Hematopoietic multipotent progenitor cell treated with erythropoietin and hydrocortisone succinate and interleukin-3 and kit ligand, for 17 days (in vitro differentiated cells): Measurements from ENCODE around the gene KSR1.

ENCODE experiments used
- DNase-seq: peaks from one replicate; pipeline ENCODE4 v3.0.0-alpha.2; 2015; ENCODE audit warnings: low spot score

KSR1 gene

DNA sequence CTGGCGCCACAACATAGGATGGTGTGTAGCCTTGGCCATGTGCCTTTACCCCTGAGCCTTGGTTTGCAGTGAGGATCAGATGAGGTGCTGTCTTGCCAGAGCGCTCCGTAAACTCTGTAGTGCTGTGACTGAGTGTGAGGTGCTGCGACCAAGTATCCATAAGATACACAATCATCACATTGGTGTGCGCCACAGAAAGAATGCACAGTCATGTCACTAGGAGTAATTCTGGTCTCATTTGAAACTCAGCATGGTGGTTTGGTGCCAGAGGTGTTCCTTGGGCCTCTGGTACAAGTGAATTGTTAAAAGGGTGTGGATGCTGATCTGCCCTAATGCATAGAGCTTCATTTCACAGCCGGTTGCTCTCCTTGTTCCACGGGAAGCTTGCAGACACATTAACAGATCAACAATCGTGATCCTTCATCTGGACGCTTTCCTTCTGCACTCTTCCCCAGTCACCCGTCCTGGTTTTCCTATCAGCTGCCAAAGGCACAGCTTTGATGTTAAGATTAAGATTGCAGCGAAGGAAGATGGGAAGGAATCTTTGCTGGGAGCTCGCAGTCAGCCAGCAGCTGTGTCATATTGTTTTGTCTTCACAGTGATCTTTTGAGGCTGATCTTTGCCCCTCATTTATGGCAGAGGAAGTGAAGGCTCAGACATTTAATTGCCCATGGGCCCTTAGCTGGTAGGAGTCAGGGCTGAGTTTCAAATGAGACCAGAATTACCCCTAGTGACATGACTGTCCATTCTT, 79.1 kb downstream of the KSR1 start:
- DNase-seq, result no peak

DNA sequence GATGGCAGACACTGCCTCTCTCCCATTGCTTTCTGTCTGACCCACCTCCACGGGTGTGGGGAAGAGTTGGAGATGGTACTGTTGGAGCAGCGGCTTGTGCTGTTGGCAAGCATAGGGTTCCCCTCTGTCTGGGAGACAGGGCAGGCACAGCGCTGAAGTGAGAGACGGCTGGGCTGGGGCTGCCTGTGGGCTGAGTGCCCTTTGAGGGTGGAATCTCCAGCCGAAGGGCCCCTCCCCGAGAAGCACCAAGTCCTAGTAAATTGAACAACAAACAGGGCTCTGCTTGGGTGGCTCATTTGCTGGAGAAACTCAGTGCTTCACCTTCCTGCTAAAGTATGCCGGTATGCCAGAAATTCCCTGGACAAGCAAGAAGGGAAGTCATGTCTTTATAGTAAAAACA, 79.7 kb downstream of the KSR1 start:
- no peak for DNase-seq

DNA sequence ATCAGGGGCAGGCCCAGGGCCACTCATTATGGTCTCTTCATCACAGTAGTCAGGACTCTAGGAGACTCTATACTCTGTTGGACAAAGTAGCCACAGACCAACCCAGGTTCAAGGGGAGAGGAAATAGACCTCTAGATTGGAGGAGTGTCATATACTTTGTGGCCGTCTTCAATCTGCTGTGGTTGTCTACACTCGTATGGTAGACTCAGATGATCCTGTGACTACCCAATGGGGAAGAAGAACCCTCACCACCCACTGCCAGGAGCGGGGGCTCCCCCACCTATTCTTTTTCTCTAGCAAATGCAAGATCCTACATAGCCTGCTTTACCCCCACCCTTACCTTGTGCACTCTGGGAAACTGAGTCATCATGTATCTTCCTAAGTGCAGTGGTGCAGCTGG, 80.5 kb downstream of the KSR1 start:
- no peak for DNase-seq

DNA sequence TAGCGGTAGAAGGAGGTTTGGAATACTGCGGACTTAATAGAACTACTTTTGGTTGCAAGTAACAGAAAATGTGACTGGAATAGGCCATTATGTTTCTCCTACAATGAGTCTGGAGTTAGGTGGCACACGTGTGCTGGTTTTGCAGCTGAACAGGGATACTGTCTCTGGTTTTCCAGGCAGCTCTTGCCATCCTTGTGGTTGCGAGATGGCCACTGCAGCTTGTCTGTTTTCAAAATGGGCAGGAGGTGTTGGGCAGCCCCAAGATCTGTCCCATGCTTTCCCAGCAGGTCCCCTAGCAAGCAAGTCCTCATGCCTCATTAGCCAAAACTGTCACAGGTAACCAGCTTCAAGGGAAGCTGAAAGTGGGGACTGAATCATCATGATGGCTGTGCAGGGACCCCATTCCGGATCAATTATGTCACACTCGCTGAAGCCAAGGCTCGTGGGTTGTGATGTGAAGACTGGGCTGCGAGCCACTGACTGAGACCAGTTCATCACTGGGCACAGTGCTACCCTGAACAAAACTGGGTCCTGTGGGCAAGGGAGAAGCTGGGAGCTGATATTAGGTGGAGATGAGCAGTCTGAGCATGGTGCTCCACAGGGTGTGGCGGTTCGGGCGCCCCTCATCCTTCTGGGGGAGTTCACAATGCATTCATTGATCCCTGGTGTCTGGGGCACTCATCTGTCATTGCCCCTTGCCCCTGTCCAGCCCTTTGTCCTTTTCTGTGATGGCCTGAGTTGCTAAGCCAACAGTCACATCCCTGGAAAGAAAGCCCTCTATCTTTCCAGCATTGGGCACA, 82.1 kb downstream of the KSR1 start:
- DNase-seq, result no peak

DNA sequence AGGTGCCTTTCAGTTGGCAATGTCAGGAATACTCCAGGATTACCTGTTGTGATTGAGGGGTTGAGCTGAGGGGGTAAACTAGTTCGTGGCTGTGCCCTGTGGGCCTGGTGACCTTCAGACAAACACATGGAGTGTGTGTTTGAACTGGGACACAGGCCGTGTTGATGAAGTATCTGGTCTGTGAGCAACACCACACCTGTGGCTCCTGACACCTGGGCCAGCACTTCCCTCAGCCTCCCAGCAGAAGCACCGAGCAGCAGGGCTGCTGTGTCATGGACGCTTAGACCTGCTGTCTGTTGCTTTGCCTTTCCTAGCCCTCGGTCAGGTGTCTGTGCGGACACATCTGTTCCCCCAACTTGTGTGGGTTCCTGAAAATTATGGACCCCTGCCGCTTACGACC, 82.9 kb downstream of the KSR1 start:
- DNase-seq, result no peak

DNA sequence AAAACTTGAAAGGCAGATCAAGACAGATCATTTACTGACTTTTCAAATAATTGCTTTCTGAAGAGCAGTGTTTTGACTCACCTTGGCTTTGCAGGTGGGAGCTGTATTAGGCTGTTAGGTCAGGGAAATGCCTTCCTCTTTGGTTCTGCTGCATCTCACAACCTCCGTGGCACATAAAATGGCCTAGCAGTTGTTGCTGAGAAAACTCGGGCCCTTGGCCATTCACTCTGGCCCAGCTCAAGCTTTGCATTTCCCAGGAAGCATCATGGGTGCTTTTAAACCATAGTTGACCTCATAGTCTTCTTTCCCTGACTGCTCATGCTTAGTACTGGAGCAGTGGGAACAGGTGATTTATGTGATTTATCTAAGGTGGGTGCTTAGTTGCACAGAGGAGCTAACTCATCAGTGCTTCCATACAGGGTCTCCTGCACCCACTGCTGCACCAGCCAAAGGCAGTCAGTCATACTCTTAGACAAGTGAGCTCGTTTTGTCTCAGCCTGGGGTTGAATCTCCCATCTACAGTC, 83.6 kb downstream of the KSR1 start:
- no peak for DNase-seq

DNA sequence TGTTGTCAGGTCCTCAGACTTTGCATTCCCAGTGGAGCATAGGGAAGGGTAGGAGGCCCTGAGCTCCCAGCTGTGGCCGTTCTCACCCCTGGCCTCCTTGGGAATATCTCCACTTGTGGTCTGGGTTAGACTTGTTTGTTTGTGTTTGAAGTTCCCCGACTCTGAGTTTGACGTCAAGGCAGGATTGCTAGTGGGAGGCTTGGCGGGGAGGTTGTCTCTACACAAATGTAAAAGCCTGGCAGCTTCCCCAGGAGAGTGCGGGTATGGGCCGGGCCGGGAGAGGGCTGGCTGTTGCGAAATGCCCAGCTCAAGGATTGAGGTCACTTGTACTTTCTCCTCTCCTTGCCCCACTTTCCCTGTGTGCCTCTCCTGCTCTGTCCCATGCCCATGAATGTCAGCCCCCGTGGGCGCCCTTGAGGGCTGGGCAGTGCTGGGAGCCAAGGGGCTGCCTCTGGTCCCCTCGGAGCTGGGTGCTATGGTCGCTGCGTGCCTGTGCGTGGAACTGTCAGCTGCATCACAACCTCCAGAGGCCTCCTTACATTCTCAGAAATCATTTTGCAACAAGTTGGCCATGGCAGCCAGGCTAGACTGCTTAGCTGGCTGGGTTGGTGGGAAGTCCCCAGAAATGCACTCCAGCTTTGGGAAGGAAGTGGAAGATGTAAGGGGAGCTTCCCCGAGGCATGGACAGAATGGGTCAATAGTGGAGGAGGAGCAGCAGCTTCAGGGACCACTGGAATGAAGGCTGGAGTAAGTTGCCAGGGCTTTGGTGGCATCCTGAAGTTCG, 84.3 kb downstream of the KSR1 start:
- no peak for DNase-seq

DNA sequence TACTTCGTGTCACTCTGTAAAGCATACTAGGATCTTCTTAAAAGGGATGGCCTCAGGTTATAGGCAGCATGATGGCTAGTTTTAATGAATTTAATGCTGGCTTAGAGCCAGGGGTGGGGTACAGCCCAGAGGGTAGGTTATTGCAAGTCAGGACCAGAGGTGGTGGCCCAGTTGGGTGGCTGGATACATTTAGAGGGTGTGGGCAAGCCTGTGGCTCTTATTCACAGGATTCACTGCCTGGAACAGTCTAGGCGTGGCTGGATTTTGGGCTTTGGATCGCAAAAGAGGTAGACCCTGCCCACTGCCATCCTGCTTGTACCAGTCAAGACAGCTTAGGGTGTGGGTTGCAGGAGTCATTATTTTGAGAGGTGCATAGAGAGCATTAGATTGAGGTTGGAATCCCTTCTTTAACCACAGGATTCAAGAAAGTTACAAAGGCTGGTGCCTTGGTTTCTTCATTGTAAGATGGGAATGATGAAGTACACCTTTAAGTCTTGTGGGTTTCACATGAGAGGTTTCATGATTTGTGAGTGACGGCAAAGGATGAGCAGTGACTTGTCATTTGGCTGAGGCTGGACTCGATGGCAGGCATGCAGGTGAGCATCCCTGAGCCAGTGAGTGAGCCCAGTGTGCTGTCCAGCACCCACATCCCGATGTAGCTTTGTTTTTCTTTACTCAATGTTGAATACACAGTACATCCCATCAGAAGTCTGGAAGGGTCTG, 85.2 kb downstream of the KSR1 start:
- DNase-seq, result no peak

DNA sequence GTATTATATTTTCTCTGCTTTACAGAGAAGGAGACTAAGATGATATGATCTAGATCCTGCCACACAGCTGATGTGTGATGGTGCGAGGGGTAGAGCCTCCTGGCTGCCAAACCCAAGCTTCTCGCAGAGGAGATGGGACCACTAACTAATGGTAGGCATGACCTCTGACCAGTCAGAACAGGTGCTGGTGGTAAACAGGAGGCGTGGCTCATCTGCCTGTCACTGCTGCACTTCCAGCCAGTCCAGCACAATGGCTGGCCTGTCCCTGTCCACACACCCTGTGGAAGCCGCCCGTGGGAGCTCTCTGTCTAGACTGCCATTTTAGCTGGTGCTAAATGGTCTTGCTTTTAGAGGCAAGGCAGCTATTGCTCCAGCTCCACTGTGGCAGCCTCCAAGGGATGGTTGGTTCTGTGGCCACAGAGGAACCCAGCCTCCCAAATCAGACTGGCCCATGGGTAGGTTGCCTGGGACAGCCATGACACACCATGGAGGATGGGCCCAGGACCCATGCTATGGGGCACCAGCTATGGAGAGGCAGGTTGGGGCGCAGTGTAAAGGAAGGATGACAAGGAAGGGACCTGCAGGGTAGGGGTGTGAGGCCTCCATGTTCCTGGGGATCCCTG, 86.7 kb downstream of the KSR1 start:
- no peak for DNase-seq

DNA sequence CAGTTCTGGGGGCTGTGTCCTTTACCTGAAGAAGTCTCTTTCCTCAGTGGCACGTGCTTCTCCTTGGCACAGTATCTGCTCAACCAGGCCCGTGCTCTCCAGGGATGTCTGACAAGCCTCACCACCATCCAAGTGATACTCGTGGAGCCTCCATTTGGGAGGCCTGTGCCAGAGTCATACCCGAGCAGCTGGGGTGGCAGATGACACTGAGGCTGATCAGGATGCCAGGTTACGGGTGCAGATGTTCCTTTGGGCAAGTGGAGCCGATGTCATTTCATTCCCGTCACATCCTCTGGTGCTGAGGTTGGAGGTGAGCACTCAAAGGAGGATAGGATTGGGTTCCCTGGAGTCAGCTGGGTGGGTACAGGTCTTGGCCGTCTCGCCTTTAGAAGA, 87.2 kb downstream of the KSR1 start:
- no peak for DNase-seq

DNA sequence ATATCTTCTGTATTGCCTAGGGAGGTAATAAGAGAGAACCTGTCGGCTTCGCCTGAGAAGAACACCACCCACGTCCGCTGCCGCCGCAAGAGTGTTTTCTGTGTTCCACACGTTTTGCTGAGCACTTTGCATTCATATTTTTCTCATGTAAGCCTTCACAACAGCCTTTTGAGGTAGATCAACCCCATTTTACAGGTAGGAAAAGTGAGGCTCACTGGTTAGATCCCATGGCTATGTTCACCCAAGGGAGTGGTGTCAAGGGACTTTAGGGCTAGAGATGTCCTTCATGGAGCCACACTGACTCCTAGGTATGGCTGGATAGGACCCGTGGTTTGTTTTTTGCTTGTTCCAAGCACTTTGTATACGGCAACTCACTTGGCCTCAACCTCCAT, 87.7 kb downstream of the KSR1 start:
- no peak for DNase-seq

DNA sequence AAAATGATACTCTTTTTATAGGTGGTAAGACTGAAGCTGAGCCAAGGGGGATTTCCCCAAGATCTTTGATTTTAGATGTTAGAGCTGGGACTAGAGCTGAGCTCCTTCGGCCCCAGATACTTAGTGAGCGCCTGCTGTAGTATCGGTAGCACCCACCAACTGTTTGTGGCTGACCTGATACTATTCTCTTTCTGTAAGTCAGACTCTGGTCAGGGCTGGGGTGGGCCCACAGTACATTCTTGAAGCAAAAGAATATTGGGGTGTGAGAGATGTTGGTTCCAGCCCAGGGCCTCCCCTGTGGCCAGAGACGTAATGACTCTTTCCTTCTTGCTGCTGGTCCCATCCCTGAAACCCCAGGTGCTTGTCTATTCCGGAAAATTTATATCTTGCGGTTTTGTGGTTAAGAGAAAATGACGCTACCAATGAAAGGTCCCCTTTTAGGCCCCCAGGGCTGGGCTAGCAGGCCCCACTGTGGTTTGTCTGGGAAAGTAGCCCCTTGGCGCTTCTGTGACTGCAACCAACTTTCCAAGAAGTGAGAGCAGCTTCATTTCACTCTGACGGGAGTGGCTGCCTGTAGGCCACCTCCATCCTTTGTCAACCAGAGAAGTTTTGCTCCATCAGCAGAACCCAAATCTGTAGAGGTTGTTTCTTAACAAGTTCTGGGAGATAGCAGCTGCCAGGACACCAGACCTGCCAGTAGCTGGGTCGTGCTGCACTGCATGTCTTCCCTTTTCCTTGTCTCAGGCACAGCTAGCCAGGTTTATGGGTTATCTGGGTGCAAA, 88.3 kb downstream of the KSR1 start:
- DNase-seq, result no peak

DNA sequence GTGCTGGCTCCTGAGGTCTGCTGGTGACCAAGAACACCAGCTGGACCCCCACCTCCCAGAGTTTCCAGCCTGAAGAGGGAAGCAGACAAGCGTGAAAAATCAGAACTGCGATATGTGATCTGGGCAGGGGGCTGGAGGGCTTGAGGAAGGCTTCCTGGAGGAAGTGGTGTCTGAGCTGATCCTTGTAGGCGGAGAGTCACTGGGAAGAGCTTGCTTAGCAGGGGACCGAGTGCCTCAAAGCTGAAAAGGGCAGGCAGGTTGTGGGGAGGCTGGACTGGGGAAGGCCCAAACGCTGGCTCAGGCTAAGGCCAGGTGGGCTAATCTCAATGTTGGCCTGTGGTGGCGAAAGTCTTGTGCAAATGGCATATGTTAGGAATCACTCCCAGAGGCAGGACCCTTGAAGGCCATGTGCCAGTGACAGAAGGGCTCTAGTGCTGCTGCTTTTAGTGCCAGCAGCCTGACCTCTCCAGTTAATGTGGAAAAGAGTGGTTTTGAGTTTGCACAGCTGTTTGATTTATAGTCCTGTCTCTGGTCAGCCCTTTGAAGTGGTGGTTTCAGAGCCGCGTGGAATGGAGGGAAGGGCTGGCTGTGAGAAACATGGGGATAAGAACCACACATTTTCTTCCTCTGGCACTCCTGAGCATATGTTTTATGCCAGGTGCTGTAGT, 89.4 kb downstream of the KSR1 start:
- no peak for DNase-seq

DNA sequence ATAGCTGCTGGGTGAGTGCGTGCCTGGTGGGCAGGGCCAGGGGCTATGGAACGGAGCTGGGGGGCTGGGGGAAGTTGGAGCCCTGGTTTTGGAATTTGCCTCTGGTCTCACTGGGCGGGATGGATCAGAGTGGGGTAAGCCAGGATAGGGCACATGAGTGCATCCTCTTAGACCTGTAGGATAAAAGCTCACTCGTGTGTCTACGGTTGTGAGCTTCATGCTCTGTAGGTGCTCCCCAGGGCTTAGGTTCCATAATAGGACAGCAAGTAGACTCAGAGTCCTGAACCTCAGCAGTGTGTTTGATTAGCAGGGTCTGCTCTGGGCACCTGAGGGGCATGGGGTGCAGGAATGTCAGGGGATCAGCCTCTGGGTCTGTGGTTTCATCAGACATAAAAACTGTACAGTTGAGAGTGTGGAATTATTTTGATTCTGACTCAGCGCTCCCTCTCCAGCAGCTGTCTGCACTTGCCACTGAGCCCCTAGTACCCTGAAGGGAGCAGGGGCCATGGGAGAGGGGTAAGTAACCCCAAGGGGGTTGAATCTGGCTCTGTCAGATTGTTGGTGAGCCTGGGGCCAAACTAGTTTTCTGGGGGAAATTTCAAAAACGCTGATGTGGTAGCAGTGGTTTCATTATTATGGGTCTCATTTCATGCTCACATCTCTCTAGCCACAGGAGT, 90.5 kb downstream of the KSR1 start:
- DNase-seq, result peak; percentile 14

DNA sequence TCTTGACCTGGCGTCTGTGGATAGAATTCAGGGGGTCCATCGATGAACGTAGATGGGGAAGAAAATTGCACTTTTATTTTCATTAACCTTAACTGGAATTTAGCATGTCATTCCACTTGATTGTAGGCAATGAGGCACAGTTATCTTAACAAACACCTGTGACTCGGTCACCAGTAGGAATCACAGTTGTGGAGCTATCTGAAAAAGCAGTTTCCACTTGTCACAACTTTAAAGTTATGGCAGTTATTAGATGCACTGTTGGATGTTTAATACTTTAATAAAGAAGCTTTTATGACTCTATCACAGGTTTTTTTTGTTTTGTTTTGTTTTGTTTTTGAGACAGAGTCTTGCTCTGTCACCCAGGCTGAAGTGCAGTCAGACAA, 91.0 kb downstream of the KSR1 start:
- DNase-seq, result peak; percentile 65

DNA sequence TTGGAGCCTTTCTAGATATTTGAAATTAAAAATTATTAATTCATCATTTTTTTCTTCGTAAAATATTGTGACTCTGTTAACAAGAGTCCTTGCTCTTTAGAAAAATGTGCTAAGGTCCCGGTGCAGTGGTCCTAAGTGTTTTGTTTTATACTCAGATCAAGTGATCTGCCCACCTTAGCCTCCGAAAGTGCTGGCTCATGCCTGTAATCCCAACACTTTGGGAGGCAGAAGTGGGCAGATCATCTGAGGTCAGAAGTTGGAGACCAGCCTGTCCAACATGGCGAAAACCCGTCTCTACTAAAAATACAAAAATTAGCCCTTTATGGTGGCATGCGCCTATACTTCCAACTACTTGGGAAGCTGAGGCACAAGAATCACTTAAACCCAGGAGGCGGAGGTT, 92.1 kb downstream of the KSR1 start:
- no peak for DNase-seq

DNA sequence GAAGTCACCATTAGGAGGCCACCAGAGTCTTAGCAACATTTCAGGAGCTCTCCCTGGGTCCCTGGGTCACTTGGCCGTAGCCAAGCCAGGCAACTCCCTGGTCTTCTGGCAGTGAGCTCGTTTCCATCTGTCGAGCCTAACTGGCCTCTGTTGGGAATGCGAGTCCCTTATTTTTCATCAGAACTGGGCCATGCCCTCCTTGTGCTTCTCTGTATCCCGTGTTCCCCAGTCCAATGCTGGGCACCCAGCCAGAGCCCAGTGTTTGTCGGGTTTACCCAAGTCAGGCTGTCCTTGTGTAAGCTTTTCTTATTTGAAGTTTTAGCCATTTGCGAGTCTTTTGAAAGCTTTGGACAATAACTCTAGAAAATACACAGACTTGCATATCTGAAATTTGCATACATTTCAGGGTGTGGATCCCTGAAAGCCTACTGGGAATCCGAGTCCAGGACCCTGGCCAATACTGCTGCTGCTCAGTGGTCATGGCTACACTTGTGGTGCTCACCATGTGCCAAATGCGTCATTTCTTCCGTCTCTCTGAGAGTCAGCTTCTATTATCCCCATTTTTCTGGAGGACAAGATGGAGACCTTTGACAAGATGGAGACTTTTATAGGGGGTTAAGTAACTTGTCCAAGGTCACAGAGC, 93.1 kb downstream of the KSR1 start:
- no peak for DNase-seq

DNA sequence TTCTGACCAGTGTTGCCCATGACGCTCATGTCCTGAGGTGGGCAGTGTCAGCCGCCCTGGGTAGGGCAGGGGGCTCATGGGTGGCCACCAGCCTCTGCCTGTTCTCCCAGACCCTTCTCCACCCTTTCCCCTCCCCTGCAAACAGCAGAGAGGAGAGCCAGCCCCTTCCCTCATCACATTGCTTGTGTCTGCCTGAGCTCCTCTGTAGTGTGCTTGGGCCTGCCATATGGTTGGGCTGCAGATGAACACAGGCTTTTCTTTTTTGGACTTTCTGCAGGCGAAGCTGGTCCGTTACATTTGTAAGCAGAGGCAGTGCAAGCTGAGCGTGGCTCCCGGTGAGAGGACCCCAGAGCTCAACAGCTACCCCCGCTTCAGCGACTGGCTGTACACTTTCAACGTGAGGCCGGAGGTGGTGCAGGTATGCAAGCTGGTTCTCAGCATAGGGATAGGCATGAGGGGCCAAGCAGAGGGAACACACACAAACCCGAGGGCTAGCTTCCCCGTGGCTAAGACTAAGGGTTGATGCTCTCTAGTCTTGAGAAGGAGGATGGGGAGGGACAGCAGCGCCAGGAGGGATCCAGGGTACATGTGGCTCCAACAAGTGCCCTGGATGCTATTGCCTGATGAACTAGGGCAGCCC, 94.2 kb downstream of the KSR1 start:
- no peak for DNase-seq
